A673 (cell line): ENCODE data around the gene BTN3A1.

Experiments
- EZH2 ChIP-seq: fragments of 200-600 bp; sonication (generic); IDR thresholded peaks from 2 replicates; pipeline ENCODE4 v1.6.1; 2017; ENCODE audit warnings: borderline replicate concordance, low read depth, mild to moderate bottlenecking, mixed read lengths, antibody characterized with exemption, low read length; ENCODE audit not compliant: poor library complexity, severe bottlenecking
- TF ChIP-seq, protein P1 (sequence below): fragments of 300-800, 200-600 bp; sonication (generic); conservative IDR thresholded peaks from 2 replicates; pipeline ENCODE4 v1.5.1; 2017; ENCODE audit warnings: low read depth, mild to moderate bottlenecking, antibody characterized with exemption, low read length, moderate library complexity, mixed read lengths

DNA sequence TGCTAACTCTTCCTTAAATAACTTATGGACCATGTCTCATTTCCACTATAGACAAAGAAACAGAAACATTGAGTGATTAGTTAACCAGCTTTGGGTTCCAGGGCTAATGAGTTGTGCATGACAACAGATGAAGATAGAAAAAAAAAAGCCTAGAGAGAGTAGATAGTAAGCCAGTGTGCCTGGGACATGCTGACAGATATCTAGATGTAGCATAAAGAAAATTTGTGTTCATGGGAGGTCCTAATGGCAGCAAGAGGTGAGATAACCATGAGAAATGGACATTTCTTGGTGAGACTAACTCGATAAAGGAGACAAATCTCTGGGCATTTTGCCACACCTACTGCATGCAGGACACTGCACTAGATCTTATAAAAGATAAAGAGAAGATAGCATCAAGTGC, 35.5 kb downstream of the BTN3A1 start:
- TF ChIP-seq, protein P1, sequence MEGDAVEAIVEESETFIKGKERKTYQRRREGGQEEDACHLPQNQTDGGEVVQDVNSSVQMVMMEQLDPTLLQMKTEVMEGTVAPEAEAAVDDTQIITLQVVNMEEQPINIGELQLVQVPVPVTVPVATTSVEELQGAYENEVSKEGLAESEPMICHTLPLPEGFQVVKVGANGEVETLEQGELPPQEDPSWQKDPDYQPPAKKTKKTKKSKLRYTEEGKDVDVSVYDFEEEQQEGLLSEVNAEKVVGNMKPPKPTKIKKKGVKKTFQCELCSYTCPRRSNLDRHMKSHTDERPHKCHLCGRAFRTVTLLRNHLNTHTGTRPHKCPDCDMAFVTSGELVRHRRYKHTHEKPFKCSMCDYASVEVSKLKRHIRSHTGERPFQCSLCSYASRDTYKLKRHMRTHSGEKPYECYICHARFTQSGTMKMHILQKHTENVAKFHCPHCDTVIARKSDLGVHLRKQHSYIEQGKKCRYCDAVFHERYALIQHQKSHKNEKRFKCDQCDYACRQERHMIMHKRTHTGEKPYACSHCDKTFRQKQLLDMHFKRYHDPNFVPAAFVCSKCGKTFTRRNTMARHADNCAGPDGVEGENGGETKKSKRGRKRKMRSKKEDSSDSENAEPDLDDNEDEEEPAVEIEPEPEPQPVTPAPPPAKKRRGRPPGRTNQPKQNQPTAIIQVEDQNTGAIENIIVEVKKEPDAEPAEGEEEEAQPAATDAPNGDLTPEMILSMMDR, result no peak
- no peak for TF ChIP-seq EZH2
